HEK293 (cell line): Measurements from ENCODE around the gene ERBB2.

Experiments
- CTCF ChIA-PET: fragments of 350-600 bp; formaldehyde crosslinking; extraction: SDS; loops from one replicate; lab custom pipeline; 2021; ENCODE audit warnings: antibody characterized with exemption; lab: Yijun Ruan, JAX
- POLR2A ChIA-PET: fragments of 300-600 bp; formaldehyde crosslinking; extraction: SDS; loops from one replicate; lab custom pipeline; 2020; ENCODE audit warnings: antibody characterized with exemption, inconsistent platforms; lab: Yijun Ruan, JAX
- H3K27ac ChIP-seq: fragments of 200-500 bp; sonication (Bioruptor generic); 2 replicates; pipeline ENCODE4 v1.5.1; 2014; ENCODE audit warnings: low read depth, low read length, control low read depth, inconsistent platforms; ENCODE audit errors: extremely low read depth
- H3K36me3 ChIP-seq, 2 experiments: fragments of 200-500 bp in 1 of 2; sonication (Bioruptor generic) in 1 of 2; 1 replicate in 1 of 2; 2 replicates in 1 of 2; pipeline ENCODE4 v1.5.1; 2014 to 2017; ENCODE audit warnings: inconsistent platforms in 2 of 2, low read length in 2 of 2; ENCODE audit not compliant: control insufficient read depth in 2 of 2, insufficient read depth in 1 of 2
- H3K4me1 ChIP-seq: fragments of 200-500 bp; sonication (Bioruptor generic); 2 replicates; pipeline ENCODE4 v1.5.1; 2014; ENCODE audit warnings: mild to moderate bottlenecking, low read length, inconsistent platforms; ENCODE audit not compliant: control insufficient read depth, insufficient read depth
- H3K4me3 ChIP-seq: 2 replicates; pipeline ENCODE4 v1.5.1; 2011; ENCODE audit warnings: low read depth, mild to moderate bottlenecking, control low read depth, low read length, moderate library complexity
- H3K9me3 ChIP-seq: fragments of 200-500 bp; sonication (Bioruptor generic); 2 replicates; pipeline ENCODE4 v1.5.1; 2014; ENCODE audit warnings: low read depth, low read length, inconsistent platforms; ENCODE audit not compliant: control insufficient read depth, insufficient read depth
- BCL11A ChIP-seq: fragments of 450-650 bp; formaldehyde crosslinking; IDR thresholded peaks from 2 replicates; pipeline ENCODE4 v1.5.1; 2016; ENCODE audit warnings: low read depth, missing biosample characterization, missing genetic modification characterization
- EGR2 ChIP-seq: fragments of 450-650 bp; formaldehyde crosslinking; IDR thresholded peaks from 2 replicates; pipeline ENCODE4 v1.5.1; 2016; ENCODE audit warnings: low read depth, missing biosample characterization, missing genetic modification characterization
- GFI1B ChIP-seq: fragments of 450-650 bp; formaldehyde crosslinking; IDR thresholded peaks from 2 replicates; pipeline ENCODE4 v1.5.1; 2016; ENCODE audit warnings: missing biosample characterization, missing genetic modification characterization
- GLIS1 ChIP-seq: fragments of 450-650 bp; formaldehyde crosslinking; IDR thresholded peaks from 2 replicates; pipeline ENCODE4 v1.5.1; 2016; ENCODE audit warnings: missing biosample characterization, missing genetic modification characterization
- HOXA7 ChIP-seq: sonication (generic); formaldehyde crosslinking; IDR thresholded peaks from 2 replicates; pipeline ENCODE4 v1.8.1; 2022; ENCODE audit warnings: missing genetic modification reagents, borderline replicate concordance
- ZBTB10 ChIP-seq: fragments of 450-650 bp; formaldehyde crosslinking; IDR thresholded peaks from 2 replicates; pipeline ENCODE4 v1.5.1; 2016; ENCODE audit warnings: missing biosample characterization, missing genetic modification characterization
- ZBTB8A ChIP-seq: fragments of 450-650 bp; formaldehyde crosslinking; IDR thresholded peaks from 2 replicates; pipeline ENCODE4 v1.5.1; 2016; ENCODE audit warnings: missing biosample characterization, missing genetic modification characterization
- ZFHX2 ChIP-seq: fragments of 450-650 bp; formaldehyde crosslinking; conservative IDR thresholded peaks from 2 replicates; pipeline ENCODE4 v1.5.1; 2016; ENCODE audit warnings: missing biosample characterization, missing genetic modification characterization
- ZFP3 ChIP-seq: fragments of 450-650 bp; formaldehyde crosslinking; IDR thresholded peaks from 2 replicates; pipeline ENCODE4 v1.5.1; 2016; ENCODE audit warnings: low read depth, missing biosample characterization, missing genetic modification characterization
- ZNF112 ChIP-seq: fragments of 450-650 bp; formaldehyde crosslinking; IDR thresholded peaks from 2 replicates; pipeline ENCODE4 v1.5.0; 2017; ENCODE audit warnings: missing biosample characterization, missing genetic modification characterization
- ZNF133 ChIP-seq: fragments of 450-650 bp; formaldehyde crosslinking; IDR thresholded peaks from 2 replicates; pipeline ENCODE4 v1.5.1; 2016; ENCODE audit warnings: missing biosample characterization, missing genetic modification characterization
- ZNF211 ChIP-seq: fragments of 450-650 bp; formaldehyde crosslinking; IDR thresholded peaks from 2 replicates; pipeline ENCODE4 v1.5.1; 2016; ENCODE audit warnings: low read depth, missing biosample characterization, missing genetic modification characterization
- ZNF433 ChIP-seq: fragments of 450-650 bp; formaldehyde crosslinking; IDR thresholded peaks from 2 replicates; pipeline ENCODE4 v1.5.1; 2016; ENCODE audit warnings: missing biosample characterization, missing genetic modification characterization, low read depth
- ZNF521 ChIP-seq: fragments of 450-650 bp; formaldehyde crosslinking; IDR thresholded peaks from 2 replicates; pipeline ENCODE4 v1.5.1; 2017; ENCODE audit warnings: missing biosample characterization, mild to moderate bottlenecking, missing genetic modification characterization
- ZNF571 ChIP-seq: fragments of 450-650 bp; formaldehyde crosslinking; IDR thresholded peaks from 2 replicates; pipeline ENCODE4 v1.5.0; 2017; ENCODE audit warnings: missing biosample characterization, missing genetic modification characterization
- ZNF585B ChIP-seq: fragments of 450-650 bp; formaldehyde crosslinking; IDR thresholded peaks from 2 replicates; pipeline ENCODE4 v1.5.1; 2016; ENCODE audit warnings: missing biosample characterization, missing genetic modification characterization
- ZNF701 ChIP-seq: fragments of 450-650 bp; formaldehyde crosslinking; IDR thresholded peaks from 2 replicates; pipeline ENCODE4 v1.5.1; 2016; ENCODE audit warnings: missing biosample characterization, missing genetic modification characterization
- ZNF843 ChIP-seq: fragments of 450-650 bp; formaldehyde crosslinking; IDR thresholded peaks from 2 replicates; pipeline ENCODE4 v1.5.1; 2016; ENCODE audit warnings: missing biosample characterization, missing genetic modification characterization
- ZSCAN18 ChIP-seq: fragments of 450-650 bp; formaldehyde crosslinking; IDR thresholded peaks from 2 replicates; pipeline ENCODE4 v1.5.1; 2016; ENCODE audit warnings: missing biosample characterization, missing genetic modification characterization
- ZSCAN30 ChIP-seq: fragments of 450-650 bp; IDR thresholded peaks from 2 replicates; pipeline ENCODE4 v1.5.1; 2018; ENCODE audit warnings: missing biosample characterization, mild to moderate bottlenecking, missing genetic modification characterization, moderate library complexity
- TF ChIP-seq, protein P1 (sequence below): fragments of 450-650 bp; formaldehyde crosslinking; IDR thresholded peaks from 2 replicates; pipeline ENCODE4 v1.5.1; 2017; ENCODE audit warnings: missing biosample characterization, missing genetic modification characterization
- TF ChIP-seq, protein P2 (sequence below): fragments of 450-650 bp; formaldehyde crosslinking; IDR thresholded peaks from 2 replicates; pipeline ENCODE4 v1.5.1; 2016; ENCODE audit warnings: missing biosample characterization, missing genetic modification characterization
- TF ChIP-seq, protein P3 (sequence below): fragments of 450-650 bp; formaldehyde crosslinking; optimal IDR thresholded peaks from 2 replicates; pipeline ENCODE3; 2016; ENCODE audit warnings: missing biosample characterization, mild to moderate bottlenecking, missing genetic modification characterization
- TF ChIP-seq, protein P4 (sequence below): fragments of 450-650 bp; formaldehyde crosslinking; IDR thresholded peaks from 2 replicates; pipeline ENCODE4 v1.5.1; 2016; ENCODE audit warnings: missing biosample characterization, missing genetic modification characterization

ERBB2 gene

GRCh38 chr17:39752241-39752881 lies 52.5 kb downstream of the ERBB2 start:
- POLR2A ChIA-PET = interaction anchor here (0.6 to 2.3 kb wide), 4 partner anchors 22 to 228 kb away, joined by 3 to 8 read pairs (median 4); partner anchors contain the start of genes ERBB2, MIEN1 and PSMD3
- no peak overlapping the region for H3K27ac ChIP-seq
- peaks cover 4% of the 10 kb centered on the region; the same call in 1 of the 2 replicates for H3K4me1 ChIP-seq
- H3K4me3 ChIP-seq = no peak overlapping the region
- no peaks in the 10 kb centered on the region for H3K36me3 ChIP-seq
- CTCF ChIA-PET = interaction anchor here (0.6 to 10.1 kb wide), 15 partner anchors 20 to 290 kb away, joined by 3 to 140 read pairs (median 4); partner anchors contain the start of genes ERBB2, MIEN1 and PPP1R1B
- no peaks in the 10 kb centered on the region for H3K9me3 ChIP-seq
- TF ChIP-seq ZNF521 (tag by site-specific recombination) (no peak), HOXA7 (CRISPR knock-in tag) (no peak), GLIS1 (tag by site-specific recombination) (peak; percentile 70), ZNF701 (tag by site-specific recombination) (no peak), ZNF112 (no peak), GFI1B (tag by site-specific recombination) (no peak), BCL11A (tag by site-specific recombination) (no peak), ZNF843 (tag by site-specific recombination) (no peak), EGR2 (peak; percentile 95), ZBTB10 (tag by site-specific recombination) (no peak), ZNF133 (tag by site-specific recombination) (no peak), ZSCAN30 (tag by site-specific recombination) (no peak), ZNF433 (tag by site-specific recombination) (no peak), ZFHX2 (tag by site-specific recombination) (peak; percentile 95), ZBTB8A (peak; percentile 38; the same call in 1 of the 2 replicates), ZNF585B (no peak), ZNF571 (no peak), ZFP3 (tag by site-specific recombination) (no peak), ZSCAN18 (tag by site-specific recombination) (no peak), ZNF211 (tag by site-specific recombination) (no peak)
- TF ChIP-seq, protein P1, sequence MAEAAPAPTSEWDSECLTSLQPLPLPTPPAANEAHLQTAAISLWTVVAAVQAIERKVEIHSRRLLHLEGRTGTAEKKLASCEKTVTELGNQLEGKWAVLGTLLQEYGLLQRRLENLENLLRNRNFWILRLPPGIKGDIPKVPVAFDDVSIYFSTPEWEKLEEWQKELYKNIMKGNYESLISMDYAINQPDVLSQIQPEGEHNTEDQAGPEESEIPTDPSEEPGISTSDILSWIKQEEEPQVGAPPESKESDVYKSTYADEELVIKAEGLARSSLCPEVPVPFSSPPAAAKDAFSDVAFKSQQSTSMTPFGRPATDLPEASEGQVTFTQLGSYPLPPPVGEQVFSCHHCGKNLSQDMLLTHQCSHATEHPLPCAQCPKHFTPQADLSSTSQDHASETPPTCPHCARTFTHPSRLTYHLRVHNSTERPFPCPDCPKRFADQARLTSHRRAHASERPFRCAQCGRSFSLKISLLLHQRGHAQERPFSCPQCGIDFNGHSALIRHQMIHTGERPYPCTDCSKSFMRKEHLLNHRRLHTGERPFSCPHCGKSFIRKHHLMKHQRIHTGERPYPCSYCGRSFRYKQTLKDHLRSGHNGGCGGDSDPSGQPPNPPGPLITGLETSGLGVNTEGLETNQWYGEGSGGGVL (tag by site-specific recombination) = peak; percentile 45; the same call in 1 of the 2 replicates
- TF ChIP-seq, protein P2, sequence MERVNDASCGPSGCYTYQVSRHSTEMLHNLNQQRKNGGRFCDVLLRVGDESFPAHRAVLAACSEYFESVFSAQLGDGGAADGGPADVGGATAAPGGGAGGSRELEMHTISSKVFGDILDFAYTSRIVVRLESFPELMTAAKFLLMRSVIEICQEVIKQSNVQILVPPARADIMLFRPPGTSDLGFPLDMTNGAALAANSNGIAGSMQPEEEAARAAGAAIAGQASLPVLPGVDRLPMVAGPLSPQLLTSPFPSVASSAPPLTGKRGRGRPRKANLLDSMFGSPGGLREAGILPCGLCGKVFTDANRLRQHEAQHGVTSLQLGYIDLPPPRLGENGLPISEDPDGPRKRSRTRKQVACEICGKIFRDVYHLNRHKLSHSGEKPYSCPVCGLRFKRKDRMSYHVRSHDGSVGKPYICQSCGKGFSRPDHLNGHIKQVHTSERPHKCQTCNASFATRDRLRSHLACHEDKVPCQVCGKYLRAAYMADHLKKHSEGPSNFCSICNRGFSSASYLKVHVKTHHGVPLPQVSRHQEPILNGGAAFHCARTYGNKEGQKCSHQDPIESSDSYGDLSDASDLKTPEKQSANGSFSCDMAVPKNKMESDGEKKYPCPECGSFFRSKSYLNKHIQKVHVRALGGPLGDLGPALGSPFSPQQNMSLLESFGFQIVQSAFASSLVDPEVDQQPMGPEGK (tag by site-specific recombination) = peak; percentile 79
- TF ChIP-seq, protein P3, sequence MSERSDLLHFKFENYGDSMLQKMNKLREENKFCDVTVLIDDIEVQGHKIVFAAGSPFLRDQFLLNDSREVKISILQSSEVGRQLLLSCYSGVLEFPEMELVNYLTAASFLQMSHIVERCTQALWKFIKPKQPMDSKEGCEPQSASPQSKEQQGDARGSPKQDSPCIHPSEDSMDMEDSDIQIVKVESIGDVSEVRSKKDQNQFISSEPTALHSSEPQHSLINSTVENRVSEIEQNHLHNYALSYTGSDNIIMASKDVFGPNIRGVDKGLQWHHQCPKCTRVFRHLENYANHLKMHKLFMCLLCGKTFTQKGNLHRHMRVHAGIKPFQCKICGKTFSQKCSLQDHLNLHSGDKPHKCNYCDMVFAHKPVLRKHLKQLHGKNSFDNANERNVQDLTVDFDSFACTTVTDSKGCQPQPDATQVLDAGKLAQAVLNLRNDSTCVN (tag by site-specific recombination) = no peak
- TF ChIP-seq, protein P4, sequence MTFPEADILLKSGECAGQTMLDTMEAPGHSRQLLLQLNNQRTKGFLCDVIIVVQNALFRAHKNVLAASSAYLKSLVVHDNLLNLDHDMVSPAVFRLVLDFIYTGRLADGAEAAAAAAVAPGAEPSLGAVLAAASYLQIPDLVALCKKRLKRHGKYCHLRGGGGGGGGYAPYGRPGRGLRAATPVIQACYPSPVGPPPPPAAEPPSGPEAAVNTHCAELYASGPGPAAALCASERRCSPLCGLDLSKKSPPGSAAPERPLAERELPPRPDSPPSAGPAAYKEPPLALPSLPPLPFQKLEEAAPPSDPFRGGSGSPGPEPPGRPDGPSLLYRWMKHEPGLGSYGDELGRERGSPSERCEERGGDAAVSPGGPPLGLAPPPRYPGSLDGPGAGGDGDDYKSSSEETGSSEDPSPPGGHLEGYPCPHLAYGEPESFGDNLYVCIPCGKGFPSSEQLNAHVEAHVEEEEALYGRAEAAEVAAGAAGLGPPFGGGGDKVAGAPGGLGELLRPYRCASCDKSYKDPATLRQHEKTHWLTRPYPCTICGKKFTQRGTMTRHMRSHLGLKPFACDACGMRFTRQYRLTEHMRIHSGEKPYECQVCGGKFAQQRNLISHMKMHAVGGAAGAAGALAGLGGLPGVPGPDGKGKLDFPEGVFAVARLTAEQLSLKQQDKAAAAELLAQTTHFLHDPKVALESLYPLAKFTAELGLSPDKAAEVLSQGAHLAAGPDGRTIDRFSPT = peak; percentile 24; the same call in 1 of the 2 replicates
